G401 (cell line): Measurements from ENCODE around the gene TEFM. TPM values are rescaled to one million over a fixed set of nuclear protein-coding genes. Genes with fewer than 3 reads are reported as not detected.
A peak's percentile ranks its signal among the peaks of the same experiment; 100 is the strongest.
"Not testable (repeated sequence)": the region's sequence is repeated elsewhere in the genome, so short reads cannot be mapped to it uniquely, and the experiment has no call there.

Experiments used
- DNase-seq: peaks from one replicate; pipeline ENCODE4 v3.0.0-alpha.2; 2015; ENCODE audit warnings: low spot score
- in situ Hi-C: cut with HindIII; loops from 2 replicates; pipeline ENCODE4 v1.10.0; 2016; ENCODE audit warnings: low sequenced_read_pairs, mixed read lengths
- total RNA-seq: library from RNA; depleted of rRNA; stranded (reverse); fragments of >200 nt; shearing (Covaris generic); gene quantifications from 2 replicates; pipeline ENCODE4 v1.2.3, GENCODE V29; 2014; rRNA removed

Gene TEFM
- total RNA-seq = 14.5 and 27.6 TPM in 2 replicates

GRCh38 chr17:30906101-30906911, at the start of gene TEFM:
TEFM (minus strand) TSS chr17:30906238; CDS start chr17:30906198, 40 bp downstream.
- in situ Hi-C loops = no loop called here
- DNase-seq = peak; percentile 94

- in situ Hi-C loops = loop anchor here (10.0 kb wide), 1 partner anchor 431 kb away; no protein-coding TSS in a partner anchor
- no peak for DNase-seq
These were observed 48.2 kb upstream of the TEFM start for GRCh38 chr17:30954046-30954830.

GRCh38 chr17:30952638-30953393, 46.8 kb upstream of the TEFM start:
- no peak for DNase-seq
- in situ Hi-C loops = loop anchor here (10.0 kb wide), 1 partner anchor 432 kb away; no protein-coding TSS in a partner anchor

DNA sequence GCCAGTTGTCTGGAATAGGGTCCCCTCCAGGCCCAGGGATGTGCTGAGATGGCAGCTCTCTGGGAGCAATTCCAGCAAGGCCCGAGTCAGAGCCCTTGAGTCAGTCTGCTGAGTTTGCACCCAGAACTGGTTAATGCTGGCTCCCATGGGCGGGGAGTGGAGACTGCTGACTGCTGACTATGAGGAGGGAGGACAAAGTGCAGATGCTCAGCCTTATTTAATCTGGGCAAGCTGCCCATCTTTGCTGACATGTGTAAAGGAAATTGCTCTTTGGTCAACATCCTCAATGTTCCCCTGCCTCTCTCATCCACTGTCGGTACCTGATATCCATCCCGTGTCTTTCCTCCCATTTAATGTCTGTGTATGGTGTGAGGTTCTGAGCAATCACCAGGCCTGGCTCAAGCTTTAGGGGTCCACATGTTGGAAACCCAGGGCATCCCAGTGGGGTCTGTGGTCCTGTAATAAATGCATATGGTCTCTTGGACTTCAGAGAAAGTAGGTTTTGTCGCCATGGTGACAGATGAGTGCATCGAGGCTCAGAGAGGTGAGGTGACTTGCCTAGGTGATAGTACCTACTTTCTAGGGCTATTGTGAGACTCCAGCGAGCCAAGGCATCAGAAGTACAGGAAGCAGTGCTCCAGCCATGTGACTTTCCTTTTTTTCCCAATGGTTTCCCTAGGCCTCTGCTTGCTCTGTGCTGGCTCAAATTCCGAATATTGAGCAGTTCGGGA, 44.8 kb upstream of the TEFM start:
- DNase-seq = peak; percentile 4

GRCh38 chr17:30950189-30950588, 44.2 kb upstream of the TEFM start:
- no peak for DNase-seq
- in situ Hi-C loops = loop anchor here (10.0 kb wide), 1 partner anchor 435 kb away; no protein-coding TSS in a partner anchor

More for the DNA sequence above, 44.8 kb upstream of the TEFM start:
- in situ Hi-C loops = loop anchor here (10.0 kb wide), 1 partner anchor 434 kb away; no protein-coding TSS in a partner anchor

DNA sequence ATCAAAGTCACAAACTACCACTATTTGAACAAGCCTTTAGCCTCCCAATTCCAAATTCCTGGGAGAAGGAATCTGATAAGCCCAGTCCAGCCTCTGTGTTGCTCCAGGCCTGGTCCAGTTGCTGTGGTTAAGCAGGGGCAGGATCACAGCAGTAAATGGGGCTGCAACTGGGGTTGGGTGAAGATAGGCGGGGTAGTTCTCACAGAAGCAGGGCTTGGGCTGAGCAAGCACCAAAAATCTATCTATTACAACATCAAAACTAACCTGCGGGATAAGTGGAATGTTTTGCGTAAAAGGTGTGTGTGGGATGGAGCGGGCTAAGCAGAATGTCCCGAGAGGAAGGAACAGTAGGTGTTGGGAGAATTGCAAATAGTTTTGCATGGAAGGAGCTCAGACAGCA, 41.8 kb upstream of the TEFM start:
- in situ Hi-C loops = no loop called here
- no peak for DNase-seq

DNA sequence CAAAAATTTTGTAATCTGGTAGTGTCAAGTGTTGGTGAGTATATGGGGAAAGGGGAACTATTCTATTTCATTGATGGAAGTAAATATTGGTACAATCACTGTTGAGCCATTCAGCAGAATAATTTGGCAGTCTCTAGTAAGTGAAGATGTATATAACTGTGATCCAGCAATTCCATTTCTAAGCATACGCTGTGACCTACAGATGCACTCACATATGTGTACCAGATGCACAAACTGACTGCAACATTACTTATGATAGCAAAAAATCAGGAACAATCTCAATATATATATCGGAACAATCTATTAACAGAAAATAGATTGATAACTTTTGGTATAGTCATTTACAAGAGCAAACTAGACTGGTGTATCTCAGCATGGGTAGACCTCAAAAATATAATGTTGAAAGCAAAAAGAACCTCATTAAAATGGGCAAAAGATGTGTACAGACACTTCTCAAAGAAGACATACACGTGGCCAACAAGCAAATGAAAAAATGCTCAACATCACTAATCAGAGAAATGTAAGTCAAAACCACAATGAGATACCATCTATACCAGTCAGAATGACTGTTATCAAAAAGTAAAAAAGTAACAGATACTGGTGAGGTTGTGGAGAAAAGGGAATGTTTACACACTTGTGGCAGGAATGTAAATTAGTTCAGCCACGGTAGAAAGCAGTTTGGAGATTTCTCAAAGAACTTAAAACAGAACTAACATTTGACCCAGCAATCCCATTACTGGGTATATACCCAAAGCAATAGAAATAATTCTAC, 36.5 kb upstream of the TEFM start:
- DNase-seq = no peak
- in situ Hi-C loops = no loop called here

DNA sequence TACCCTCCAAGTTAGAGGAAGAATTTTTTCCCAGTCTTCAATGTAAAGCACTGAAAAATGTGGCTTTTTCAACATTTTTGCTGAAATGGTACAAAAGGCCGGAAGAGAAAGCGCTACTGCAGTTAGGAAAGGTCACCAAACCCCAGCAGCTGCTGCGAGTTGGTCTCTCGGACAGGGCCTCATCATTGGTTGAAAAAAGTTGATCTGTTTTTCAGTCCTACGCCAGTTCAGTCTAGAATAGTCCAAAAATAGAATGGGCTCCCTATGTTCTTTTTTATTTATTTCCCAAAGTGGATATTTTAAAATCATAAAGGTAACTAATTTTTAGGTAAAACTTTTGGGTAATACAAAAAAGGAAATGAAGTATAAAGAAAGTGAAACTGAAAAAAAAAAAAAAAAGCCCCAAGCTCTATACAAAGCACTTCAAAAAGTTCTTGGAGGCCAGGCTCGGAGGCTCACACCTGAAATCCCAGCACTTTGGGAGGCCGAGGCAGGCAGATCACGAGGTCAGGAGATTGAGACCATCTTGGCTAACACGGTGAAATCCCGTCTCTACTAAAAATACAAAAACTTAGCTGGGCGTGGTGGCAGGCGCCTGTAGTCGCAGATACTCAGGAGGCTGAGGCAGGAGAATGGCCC, 33.1 kb upstream of the TEFM start:
- DNase-seq = no peak

DNA sequence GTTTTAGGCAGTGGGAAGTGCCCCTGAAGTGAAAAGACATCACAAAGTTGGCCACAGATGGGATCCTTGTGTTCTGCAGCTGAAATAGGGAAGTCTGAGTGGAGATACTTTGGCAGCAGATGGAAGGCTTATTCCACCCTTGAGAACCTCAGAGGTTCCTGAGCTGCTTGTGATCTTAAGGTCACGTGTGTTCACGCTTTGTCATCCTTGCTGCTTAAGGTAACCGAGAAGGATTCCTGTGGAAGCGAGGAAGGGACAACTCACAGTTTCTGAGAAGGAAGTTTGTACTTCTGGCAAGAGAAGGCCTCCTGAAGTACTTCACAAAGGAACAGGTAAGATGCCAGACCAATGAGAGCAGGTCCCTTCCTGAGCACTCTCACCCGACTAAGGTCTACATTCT, 27.9 kb upstream of the TEFM start:
- DNase-seq = no peak
- in situ Hi-C loops = no loop called here

More for the DNA sequence above, 33.1 kb upstream of the TEFM start:
- in situ Hi-C loops = no loop called here

DNA sequence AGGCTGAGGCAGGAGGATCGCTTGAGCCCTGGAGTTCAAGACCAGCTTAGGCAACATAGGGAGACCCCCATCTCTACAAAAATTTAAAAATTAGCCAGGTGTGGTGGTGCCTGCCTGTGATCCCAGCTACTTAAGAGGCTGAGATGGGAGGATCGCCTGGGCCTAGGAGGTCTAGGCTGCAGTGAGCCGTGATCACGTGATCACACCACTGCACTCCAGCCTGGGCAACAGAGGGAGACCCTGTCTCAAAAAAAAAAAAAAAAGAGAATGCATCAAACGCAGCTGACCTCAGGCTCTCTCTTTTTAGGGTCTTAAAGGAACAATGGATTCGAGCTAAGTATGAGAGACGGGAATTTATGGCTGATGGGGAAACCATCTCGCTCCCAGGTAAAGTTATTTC, 25.5 kb upstream of the TEFM start:
- in situ Hi-C loops = not testable (repeated sequence)

GRCh38 chr17:30930495-30930894, 24.5 kb upstream of the TEFM start:
- in situ Hi-C loops = no loop called here
- DNase-seq = no peak

More for the DNA sequence above, 25.5 kb upstream of the TEFM start:
- not testable (repeated sequence) for DNase-seq

DNA sequence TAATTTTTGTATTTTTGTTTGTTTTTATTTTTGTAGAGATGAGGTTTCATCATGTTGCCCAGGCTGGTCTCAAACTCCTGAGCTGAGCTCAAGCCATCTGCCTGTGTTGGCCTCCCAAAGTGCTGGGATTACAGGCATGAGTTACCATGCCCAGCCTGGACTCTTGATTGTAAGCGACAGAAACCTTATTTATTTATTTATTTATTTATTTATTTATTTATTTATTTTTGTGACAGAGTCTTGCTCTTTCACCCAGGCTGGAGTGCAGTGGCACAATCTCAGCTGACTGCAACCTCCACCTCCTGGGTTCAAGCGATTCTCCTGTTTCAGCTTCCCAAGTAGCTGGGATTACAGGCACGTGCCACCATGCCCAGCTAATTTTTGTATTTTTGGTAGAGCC, 23.8 kb upstream of the TEFM start:
- in situ Hi-C loops = not testable (repeated sequence)

GRCh38 chr17:30929081-30929633, 23.1 kb upstream of the TEFM start:
- in situ Hi-C loops = no loop called here

More for the DNA sequence above, 23.8 kb upstream of the TEFM start:
- DNase-seq = not testable (repeated sequence)

DNA sequence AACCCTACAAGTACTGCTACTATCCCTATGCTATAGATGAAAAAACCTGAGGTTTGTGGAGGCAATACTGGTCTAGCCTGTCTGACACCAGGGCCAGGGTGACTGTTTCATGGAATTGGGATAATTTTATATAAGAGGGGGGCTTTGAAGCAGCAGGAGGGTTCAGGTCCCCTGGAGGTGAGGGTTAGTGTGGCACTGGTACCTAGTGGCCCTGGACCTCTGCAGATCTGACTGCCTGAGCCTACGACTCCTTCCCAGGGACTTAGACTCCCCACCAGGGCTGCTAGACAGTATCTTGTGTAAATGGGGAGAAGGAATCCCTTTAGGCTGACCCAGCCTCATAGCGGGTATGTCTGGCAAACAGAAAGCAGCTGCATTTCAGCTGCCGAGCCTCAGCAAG, 22.5 kb upstream of the TEFM start:
- DNase-seq = no peak
- in situ Hi-C loops = no loop called here

More at GRCh38 chr17:30929081-30929633, 23.1 kb upstream of the TEFM start:
- DNase-seq = no peak

DNA sequence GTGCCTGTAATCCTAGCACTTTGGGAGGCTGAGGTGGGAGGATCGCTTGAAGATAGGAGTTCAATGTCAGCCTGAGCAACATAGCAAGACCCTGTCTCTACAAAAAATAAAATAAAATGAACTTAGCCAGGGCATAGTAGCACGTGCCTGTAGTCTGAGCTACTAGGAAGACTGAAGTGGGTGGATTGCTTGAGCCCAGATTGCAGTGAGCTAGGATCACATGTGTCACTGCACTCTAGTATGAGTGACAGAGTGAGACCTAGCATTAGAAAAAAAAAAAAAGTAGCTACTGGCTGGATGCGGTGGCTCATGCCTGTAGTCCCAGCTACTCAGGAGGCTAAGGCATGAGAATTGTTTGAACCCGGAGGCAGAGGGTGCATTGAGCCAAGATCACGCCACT, 21.7 kb upstream of the TEFM start:
- no peak for DNase-seq
- in situ Hi-C loops = no loop called here

DNA sequence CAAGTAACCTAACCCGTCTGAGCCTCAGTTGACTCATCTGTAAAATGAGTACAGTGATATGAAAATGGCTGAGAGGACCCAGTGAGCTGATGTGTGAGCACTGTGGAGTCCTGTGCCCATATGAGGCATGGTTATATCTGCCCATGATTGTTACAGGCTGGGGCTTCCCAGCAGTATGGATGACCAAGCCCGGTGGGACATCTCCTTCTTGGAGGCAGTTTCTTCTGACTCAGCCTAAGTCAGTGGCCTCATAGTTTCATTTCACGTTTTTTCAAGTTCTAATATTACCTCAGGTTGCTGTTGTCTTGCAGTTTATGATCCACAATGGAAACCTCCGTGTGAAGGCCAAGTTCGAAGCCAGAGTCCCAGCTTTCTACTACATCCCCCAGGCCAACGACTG, 20.5 kb upstream of the TEFM start:
- no peak for DNase-seq
- in situ Hi-C loops = no loop called here

DNA sequence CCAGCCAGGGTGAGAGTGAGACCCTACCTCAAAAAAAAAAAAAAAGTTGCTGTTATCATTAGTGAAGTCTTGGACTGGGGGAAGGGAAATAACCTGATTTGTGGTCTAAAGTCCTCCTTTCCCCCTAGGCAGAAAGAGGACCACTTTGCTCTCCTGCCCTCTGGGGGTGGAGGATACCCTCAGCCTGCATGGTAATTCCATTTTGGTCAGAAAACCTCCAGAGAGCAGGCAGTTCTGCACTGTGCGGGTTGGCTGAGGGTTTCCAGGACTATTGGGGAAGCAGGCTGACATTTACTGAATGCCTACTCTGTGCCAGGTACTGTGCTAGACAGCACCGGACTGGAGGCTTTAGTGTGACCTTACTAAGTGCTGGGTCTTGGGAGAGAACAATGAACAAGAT, 18.3 kb upstream of the TEFM start:
- in situ Hi-C loops = no loop called here

More for the DNA sequence above, 18.3 kb upstream of the TEFM start:
- no peak for DNase-seq
